Measurements from ENCODE around the gene SRM. TPM values are rescaled to one million over a fixed set of nuclear protein-coding genes. Genes with fewer than 3 reads are reported as not detected.

SRM gene
- total RNA-seq, 1 experiment from 2014 or later = 249 TPM

DNA sequence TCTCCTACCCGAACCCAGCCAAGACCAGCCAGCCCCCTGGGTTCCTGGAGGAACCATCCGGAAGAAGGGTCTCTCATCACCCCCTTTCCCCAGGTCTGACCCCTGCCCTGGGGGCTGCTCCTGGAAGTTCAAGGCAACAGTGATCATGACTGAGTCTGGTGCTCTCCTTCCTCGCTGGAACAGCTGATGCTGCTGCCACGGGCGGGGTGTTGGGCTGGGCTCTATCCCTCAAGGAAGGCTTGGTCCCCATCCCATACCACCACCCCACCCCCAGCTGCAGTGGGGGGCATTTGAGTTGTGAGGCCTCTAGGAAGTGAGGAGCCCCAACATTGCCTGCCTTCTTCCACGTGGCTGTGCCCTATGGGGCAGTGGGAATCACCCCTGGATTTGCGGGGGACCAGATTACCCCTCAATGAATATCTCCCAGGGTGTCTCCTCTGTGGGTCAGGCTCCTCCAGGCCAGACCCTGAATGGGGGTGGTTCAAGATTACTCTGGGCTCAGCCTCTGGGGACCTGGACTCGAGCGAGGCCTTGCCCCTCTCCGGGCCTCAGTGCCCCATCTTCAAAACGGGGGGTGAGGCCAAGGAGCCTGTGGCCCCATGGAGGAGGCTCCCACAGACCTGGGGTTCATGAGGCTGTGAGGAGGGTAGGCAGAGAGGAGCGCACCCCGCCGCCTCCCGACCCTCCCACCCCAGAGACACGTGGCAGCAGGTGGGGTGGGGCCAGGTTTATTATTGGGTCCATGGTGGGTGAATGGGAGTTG is 15.6 kb downstream of the SRM start:
- H3K27ac ChIP-seq (ENCODE audit: low read length) = no peak overlapping the region
- no peak for ATAC-seq
- no peak for TF ChIP-seq POLR2AphosphoS5 (IDR thresholded peaks at IDR 0.05; ENCODE audit: low read depth, low read length)
- no peak for TF ChIP-seq CTCF (IDR thresholded peaks at IDR 0.05)
- TF ChIP-seq TCF7L2 (IDR thresholded peaks at IDR 0.05; ENCODE audit: low read depth, low read length) = no peak
- no peak for TF ChIP-seq REST (IDR thresholded peaks at IDR 0.05; ENCODE audit: insufficient read depth in 1 of 2, low read depth in 2 of 2, low read length in 1 of 2)
- no peak for TF ChIP-seq SIN3A (IDR thresholded peaks at IDR 0.05; ENCODE audit: borderline replicate concordance, insufficient read depth, low read depth, low read length)
- intact Hi-C loops (cut with micrococcal nuclease; ENCODE audit: unreplicated experiment) = no loop called here
- POLR2A ChIA-PET = no interaction called here
- in situ Hi-C loops (cut with HindIII; ENCODE audit: low pct_unique_long_range_greater_than_20kb, low sequenced_read_pairs) = no loop called here
- no peak for DNase-seq (ENCODE audit: low read depth, low spot score)
- H3K27me3 ChIP-seq (ENCODE audit: control insufficient read depth, insufficient read depth, low read length) = no peaks in the 10 kb centered on the region
- no peak overlapping the region for H3K4me3 ChIP-seq (ENCODE audit: low read depth in 2 of 2, low read length in 2 of 2)
- no peaks in the 10 kb centered on the region for H3K4me1 ChIP-seq (ENCODE audit: control insufficient read depth, insufficient read depth, low read length)
- H3K36me3 ChIP-seq (ENCODE audit: control insufficient read depth, insufficient read depth, low read length) = no peaks in the 10 kb centered on the region
- no TSS peak for BruUV-seq (replicated peaks)
- CTCF ChIA-PET = no interaction called here
- H3K9me3 ChIP-seq (ENCODE audit: control insufficient read depth, insufficient read depth, low read depth, low read length) = no peaks in the 10 kb centered on the region

- intact Hi-C loops (cut with micrococcal nuclease; ENCODE audit: unreplicated experiment) (no loop called here), in situ Hi-C loops (cut with HindIII; ENCODE audit: low pct_unique_long_range_greater_than_20kb, low sequenced_read_pairs) (no loop called here)
- Histone ChIP-seq H3K4me3 (ENCODE audit: low read depth in 2 of 2, low read length in 2 of 2) (no peak overlapping the region), H3K27me3 (ENCODE audit: control insufficient read depth, insufficient read depth, low read length) (no peaks in the 10 kb centered on the region), H3K4me1 (ENCODE audit: control insufficient read depth, insufficient read depth, low read length) (no peaks in the 10 kb centered on the region), H3K9me3 (ENCODE audit: control insufficient read depth, insufficient read depth, low read depth, low read length) (no peaks in the 10 kb centered on the region), H3K36me3 (ENCODE audit: control insufficient read depth, insufficient read depth, low read length) (no peaks in the 10 kb centered on the region), H3K27ac (ENCODE audit: low read length) (no peak overlapping the region)
- POLR2A ChIA-PET = no interaction called here
- ATAC-seq (no peak), DNase-seq (ENCODE audit: low read depth, low spot score) (no peak)
- no peak for TF ChIP-seq SIN3A (IDR thresholded peaks at IDR 0.05; ENCODE audit: borderline replicate concordance, insufficient read depth, low read depth, low read length)
- TF ChIP-seq TCF7L2 (IDR thresholded peaks at IDR 0.05; ENCODE audit: low read depth, low read length) = no peak
- BruUV-seq (replicated peaks) = no TSS peak
- CTCF ChIA-PET = no interaction called here
Observed at GRCh38 chr1:11042995-11043874, 16.6 kb downstream of the SRM start.
